SW 1271 (cell line): ENCODE data around the gene KIF3A.

Experiments used
- DNase-seq, 2 experiments: peaks; one replicate each; lab custom pipeline; 2025; lab: John Stamatoyannopoulos, UW

KIF3A gene

GRCh38 chr5:132770476-132771159, 33.3 kb upstream of the KIF3A start:
- DNase-seq: no peak

DNA sequence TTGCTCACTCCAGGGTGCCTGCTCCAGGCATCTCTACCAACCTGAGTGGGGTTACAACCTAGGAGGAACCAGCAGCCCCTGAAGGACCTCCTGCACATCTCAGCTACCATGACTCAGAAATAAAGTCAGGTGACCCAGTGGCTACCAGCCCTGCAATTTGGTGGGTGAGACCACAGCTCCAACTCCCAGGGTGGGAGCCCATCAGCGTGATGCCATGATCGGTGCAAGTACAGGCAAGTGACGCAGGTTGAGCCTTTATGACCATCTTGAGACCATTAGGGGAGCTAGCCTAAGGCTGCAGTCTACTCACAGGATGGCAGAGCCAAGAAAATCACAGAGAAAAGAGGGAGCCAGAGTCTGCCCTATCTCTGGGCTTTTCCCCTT, 31.1 kb upstream of the KIF3A start:
- no peak for DNase-seq

GRCh38 chr5:132767150-132767549, 29.8 kb upstream of the KIF3A start:
- no peak for DNase-seq

DNA sequence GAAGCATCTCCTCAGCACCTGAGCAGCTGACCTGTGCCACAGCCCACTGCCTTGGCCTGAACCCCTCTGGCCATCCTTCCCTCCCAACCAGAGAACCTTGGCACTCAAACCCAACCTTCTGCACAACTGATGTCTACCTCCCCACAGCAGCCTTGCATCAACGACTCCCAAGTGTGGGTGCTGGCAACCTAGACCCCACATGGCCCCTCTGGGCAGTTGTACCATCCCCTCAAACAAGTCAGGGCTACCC, 29.4 kb upstream of the KIF3A start:
- no peak for DNase-seq

GRCh38 chr5:132766020-132766805, 28.9 kb upstream of the KIF3A start:
- no peak for DNase-seq

DNA sequence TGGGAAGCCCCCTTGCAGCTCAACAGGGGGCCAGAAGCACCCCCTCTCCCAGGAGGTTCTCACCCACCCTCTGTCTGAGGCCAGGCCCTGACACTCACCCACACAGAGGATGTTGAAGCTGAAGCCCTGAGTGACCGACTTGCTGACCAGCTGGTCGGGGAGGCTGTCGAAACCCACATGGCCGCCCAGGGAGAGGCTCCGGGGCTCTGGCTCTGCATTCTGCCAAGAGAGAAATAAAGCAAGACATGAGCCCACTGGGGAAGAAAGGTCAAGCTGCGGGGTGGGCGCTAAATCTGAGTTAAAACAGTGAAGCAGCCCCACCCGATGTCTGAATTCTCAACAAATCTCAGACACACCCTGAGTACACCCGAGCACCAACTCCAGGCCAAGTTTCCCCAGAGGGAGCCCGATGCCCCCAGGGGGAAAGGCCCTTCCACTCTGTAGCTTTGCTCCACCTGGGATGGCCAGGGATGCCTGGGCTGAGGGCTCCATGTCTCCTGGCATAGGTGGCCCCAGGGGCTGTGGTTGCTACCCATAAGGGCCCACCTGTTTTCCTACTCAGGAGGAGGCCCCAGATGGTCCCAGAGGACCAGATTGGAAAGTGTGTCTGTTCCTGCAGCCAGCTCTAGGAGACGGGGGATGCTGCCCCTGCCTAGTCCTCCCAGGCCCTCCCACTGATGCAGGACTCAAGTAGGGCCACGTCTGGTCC, 28.1 kb upstream of the KIF3A start:
- no peak for DNase-seq

DNA sequence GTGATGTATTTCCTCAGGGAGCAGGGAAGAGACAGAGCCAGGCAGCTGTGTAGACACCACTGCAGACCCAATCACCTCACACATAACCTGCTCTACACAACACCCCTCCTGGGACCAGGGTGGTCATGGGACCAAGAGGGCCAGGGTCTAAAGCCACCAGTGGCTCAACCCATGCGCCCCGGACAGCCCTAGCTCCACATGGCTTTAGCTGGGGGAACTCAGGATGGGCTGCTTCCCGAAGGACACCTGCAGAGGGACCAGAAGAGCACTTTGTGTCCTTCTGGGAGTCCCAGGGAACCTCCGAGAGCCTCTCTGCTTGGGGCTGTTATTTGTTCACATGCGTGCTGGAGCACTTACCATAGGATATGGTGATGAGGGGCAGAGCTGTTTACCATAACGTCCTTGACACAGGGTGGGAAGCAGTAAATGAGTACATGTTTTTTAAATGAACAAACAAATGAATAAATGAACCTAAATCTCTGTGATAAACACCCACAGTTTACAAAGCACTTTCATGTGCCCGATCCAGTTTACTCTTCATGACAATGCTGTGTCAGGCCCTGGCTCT, 27.4 kb upstream of the KIF3A start:
- DNase-seq: no peak

DNA sequence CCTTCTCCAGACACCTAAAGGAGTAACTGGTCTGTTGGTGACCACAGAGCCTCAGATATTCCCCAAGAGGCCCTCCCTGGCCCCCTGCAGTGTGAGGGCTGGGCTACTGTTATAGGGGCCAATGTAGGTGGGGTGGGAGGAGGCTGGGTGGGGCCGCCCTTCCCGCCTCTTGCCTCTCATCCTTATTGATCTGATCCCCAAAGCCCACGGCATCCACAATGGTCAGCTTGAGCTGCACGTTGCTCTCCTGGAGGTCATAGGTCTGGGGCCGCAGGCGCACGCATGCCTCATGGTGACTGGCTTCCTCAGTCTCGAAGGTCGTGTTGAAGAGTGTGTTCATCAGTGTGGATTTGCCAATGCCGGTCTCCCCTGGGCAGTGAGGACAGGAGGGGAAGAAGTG, 26.7 kb upstream of the KIF3A start:
- no peak for DNase-seq

- no peak for DNase-seq
These were observed 26.1 kb upstream of the KIF3A start for GRCh38 chr5:132763181-132764036.

- no peak for DNase-seq
These were observed 25.1 kb upstream of the KIF3A start for GRCh38 chr5:132762246-132763000.

- no peak for DNase-seq
These were observed 24.2 kb upstream of the KIF3A start for GRCh38 chr5:132761321-132762240.

DNA sequence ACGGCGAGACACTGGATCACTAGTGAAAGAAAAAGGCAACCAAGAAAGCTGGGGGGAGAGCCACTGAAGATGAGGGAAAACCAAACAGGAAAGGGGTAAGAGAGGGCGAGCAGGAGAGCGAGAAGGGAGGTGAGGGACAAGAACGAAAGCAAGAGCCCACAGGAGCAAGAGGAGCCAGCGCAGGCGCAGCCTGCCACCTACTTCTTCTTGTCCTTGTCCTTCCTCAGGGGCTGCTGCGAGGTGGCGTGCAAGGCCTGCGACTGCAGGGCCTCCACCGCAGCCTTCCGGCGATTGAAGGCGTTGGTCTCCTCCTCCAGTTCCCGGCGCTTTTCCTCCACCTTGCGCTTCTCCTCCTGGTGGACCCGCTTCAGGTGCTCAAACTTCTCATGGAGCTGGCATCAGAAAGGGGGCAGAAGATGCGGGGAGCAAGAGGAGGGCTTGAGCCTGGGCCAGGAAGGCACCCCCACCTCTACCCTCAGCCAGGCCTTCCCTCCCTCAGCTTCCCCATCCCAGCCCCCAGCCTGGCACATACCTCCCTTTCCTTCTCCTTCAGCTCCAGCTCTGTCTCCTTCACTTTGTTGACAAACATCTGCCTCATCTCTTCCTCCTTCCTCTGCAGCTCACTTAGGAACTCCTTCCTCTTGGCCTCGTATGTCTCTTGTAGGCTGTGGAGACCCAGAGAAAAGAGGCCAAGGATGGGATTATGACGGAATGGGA, 23.4 kb upstream of the KIF3A start:
- no peak for DNase-seq

- DNase-seq: no peak
These were observed 22.7 kb upstream of the KIF3A start for GRCh38 chr5:132760049-132760420.

- no peak for DNase-seq
These were observed 22.0 kb upstream of the KIF3A start for GRCh38 chr5:132759114-132760048.

DNA sequence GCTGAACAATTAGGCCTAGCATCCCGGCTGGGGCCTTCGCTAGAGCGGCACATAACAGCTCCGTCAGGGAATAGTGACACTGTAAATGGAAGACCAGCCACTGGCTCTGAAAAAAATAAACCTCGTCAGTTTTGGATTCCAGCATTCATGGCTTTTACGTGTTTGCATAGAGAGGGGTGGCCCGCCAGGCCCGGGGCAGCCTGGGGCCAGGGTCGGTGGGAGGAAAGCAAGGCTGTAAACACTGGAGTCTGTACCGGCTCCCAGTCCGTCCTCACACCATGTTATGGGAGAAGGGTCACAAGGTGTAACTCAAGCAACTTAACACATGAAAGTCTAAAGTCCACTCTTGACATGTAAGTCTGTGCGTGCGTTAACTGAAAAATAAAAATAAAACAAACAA, 21.1 kb upstream of the KIF3A start:
- no peak for DNase-seq

DNA sequence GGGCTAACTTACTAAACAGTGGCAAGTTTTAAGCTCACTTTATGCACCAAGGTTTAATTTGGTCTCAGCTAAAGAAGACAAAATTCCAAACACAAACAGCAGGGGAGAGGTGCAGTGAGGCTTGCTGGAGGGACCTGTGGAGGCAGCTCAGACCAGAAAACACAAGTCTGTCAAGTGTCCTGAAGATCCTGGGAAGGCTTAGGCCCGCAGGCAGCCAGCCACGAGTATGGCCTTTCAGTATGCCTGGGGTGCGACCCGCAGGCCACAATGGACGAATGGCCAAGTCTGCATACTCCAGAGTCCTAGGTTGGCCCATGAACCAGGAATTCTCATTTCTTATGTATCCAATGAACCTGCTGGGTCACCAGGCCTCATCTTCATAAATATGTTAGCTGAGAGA, 19.2 kb upstream of the KIF3A start:
- DNase-seq: no peak

GRCh38 chr5:132754947-132755346, 17.6 kb upstream of the KIF3A start:
- DNase-seq: peak in 1 of 2 experiments; percentile 30

GRCh38 chr5:132754111-132754510, 16.8 kb upstream of the KIF3A start:
- no peak for DNase-seq
